Stomach (tissue), 9 donors: Measurements from ENCODE around the gene LACTB. TPM values are rescaled to one million over a fixed set of nuclear protein-coding genes. Genes with fewer than 3 reads are reported as not detected.

Experiments used
- DNase-seq, 2 donors: peaks; one replicate each; pipeline versions ENCODE4 v3.0.0 to v3.0.0-alpha.2; 2013 to 2019
- H3K27ac ChIP-seq, 5 donors: fragments of 200-600 bp in 4 of 5; sonication (generic) in 4 of 5; one replicate each; pipeline ENCODE4 v1.5.1; 2013 to 2019; ENCODE audit warnings: mild to moderate bottlenecking in 1 of 5, moderate library complexity in 1 of 5
- H3K27me3 ChIP-seq, 3 donors: fragments of 200-600 bp; sonication (generic); one replicate each; pipeline ENCODE4 v1.5.1; 2017 to 2019; ENCODE audit warnings: mixed run types in 1 of 3
- H3K36me3 ChIP-seq, 4 donors: fragments of 200-600 bp; sonication (generic); 1 replicate in 3 of 4; 2 replicates in 1 of 4; pipeline ENCODE4 v1.5.1; 2016 to 2019
- H3K4me1 ChIP-seq, 4 donors: fragments of 200-600 bp; sonication (generic); one replicate each; pipeline ENCODE4 v1.5.1; 2016 to 2019
- H3K4me3 ChIP-seq, 4 donors: fragments of 200-600 bp; sonication (generic) in 3 of 4; one replicate each; pipeline ENCODE4 v1.5.1; 2016 to 2019; ENCODE audit warnings: mild to moderate bottlenecking in 1 of 4
- H3K9me3 ChIP-seq, 4 donors: fragments of 200-600 bp; sonication (generic); one replicate each; pipeline ENCODE4 v1.5.1; 2016 to 2019
- CTCF ChIP-seq, 7 experiments: fragments of 450-650 bp in 4 of 7; fragments of 200-600 bp in 3 of 7; sonication (generic) in 3 of 7; IDR thresholded peaks; one replicate each; pipeline ENCODE4 v1.5.1; 2016 to 2019; ENCODE audit warnings: antibody characterized with exemption in 7 of 7, control low read depth in 2 of 7, mild to moderate bottlenecking in 1 of 7
- EP300 ChIP-seq: sonication (generic); formaldehyde crosslinking; IDR thresholded peaks from one replicate; pipeline ENCODE4 v1.6.1; 2017; ENCODE audit warnings: antibody characterized with exemption
- POLR2A ChIP-seq, 4 donors: fragments of 450-650 bp; IDR thresholded peaks; one replicate each; pipeline ENCODE4 v1.6.1; 2016; ENCODE audit warnings: antibody characterized with exemption in 4 of 4, control low read depth in 2 of 4, mild to moderate bottlenecking in 1 of 4, moderate library complexity in 1 of 4
- POLR2AphosphoS5 ChIP-seq, 3 donors: sonication (generic); formaldehyde crosslinking; IDR thresholded peaks; one replicate each; pipeline ENCODE4 v1.6.1; 2016; ENCODE audit warnings: antibody characterized with exemption in 3 of 3
- WGBS, 5 donors: extraction: QIAGEN DNeasy Blood & Tissue Kit in 3 of 5; methylation state at CpG; one replicate each; pipeline versions ENCODE4 v1.1.5 to v1.1.7; 2013 to 2018; 5-methylcytosine and 5-hydroxymethylcytosine counted together
- intact Hi-C: fragments of 100-400 bp; cut with DNase I; formaldehyde crosslinking; loops from one replicate; pipeline ENCODE4 v1.15.1; 2023; ENCODE audit warnings: low total_unique reads
- polyA plus RNA-seq, 3 donors: library from polyadenylated mRNA; stranded (reverse); fragments of 200-250 nt; gene quantifications; one replicate each; pipeline ENCODE4 v1.2.3, GENCODE V29; 2013
- total RNA-seq, 5 donors: library from RNA; depleted of rRNA; stranded (reverse); fragments of >200 nt; gene quantifications; one replicate each; pipeline versions ENCODE4 v1.1.0 to v1.2.3, GENCODE V29; 2014 to 2016
- donor health status: healthy with polysubstance abuse.
- donor health status: Bipolar disorder and iron deficiency.
- donor health status: healthy.

Gene LACTB
- total and polyA plus RNA-seq, 8 donors, result 1.2 to 30.8 (median 11.1) TPM

- DNase-seq, result no peak
- WGBS, 5 donors, result 95 to 99% (median 97%) methylated on average over 5 of the region's 5 CpGs
- Histone ChIP-seq H3K27me3 (no peaks in the 10 kb centered on the region), H3K4me1 (peaks cover 0 to 23% (median 3%) of the 10 kb centered on the region in 4 donors), H3K36me3 (peaks cover 0 to 19% (median 17%) of the 10 kb centered on the region in 4 donors), H3K4me3 (no peak overlapping the region), H3K9me3 (no peaks in the 10 kb centered on the region), H3K27ac (peak overlapping the region in 3 of 5 donors; percentile 13 to 58 (median 33))
- intact Hi-C loops, result no loop called here
- no peak for TF ChIP-seq POLR2AphosphoS5 (IDR thresholded peaks at IDR 0.05)
- no peak for TF ChIP-seq CTCF (IDR thresholded peaks at IDR 0.05)
- TF ChIP-seq POLR2A (IDR thresholded peaks at IDR 0.05), result no peak
- TF ChIP-seq EP300, result no peak
Observed at GRCh38 chr15:63135281-63135680, 13.6 kb downstream of the LACTB start.

DNA sequence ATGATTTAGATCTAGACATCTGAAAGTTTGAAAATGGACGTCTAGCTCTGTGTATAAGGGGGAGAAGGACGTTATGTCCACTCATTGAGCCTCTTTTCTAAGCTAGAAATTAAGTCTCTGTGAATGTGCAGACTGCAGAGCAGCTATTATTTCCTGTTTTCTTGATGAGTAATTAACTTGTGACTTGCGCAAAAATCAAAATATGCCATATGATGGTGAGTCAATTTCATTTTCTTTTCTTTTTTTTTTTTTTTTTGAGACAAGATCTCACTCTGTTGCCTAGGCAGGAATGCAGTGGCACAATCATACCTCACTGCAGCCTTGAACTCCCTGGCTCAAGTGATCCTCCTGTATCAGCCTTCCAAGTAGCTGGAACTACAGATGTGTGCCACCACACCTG lies 14.1 kb downstream of the LACTB start:
- peaks cover 0 to 23% (median 3%) of the 10 kb centered on the region in 4 donors for H3K4me1 ChIP-seq
- H3K27ac ChIP-seq, result peak overlapping the region in 3 of 5 donors; percentile 13 to 58 (median 33)
- no peak overlapping the region for H3K4me3 ChIP-seq
- peaks cover 0 to 13% (median 12%) of the 10 kb centered on the region in 4 donors for H3K36me3 ChIP-seq
- no peaks in the 10 kb centered on the region for H3K9me3 ChIP-seq
- DNase-seq, result no peak
- 72 to 88% (median 76%) methylated on average over 3 of the region's 3 CpGs for WGBS, 5 donors
- TF ChIP-seq POLR2AphosphoS5 (IDR thresholded peaks at IDR 0.05), result no peak
- no peak for TF ChIP-seq CTCF (IDR thresholded peaks at IDR 0.05)
- TF ChIP-seq POLR2A (IDR thresholded peaks at IDR 0.05), result no peak
- no peak for TF ChIP-seq EP300
- intact Hi-C loops, result no loop called here
- H3K27me3 ChIP-seq, result no peaks in the 10 kb centered on the region

DNA sequence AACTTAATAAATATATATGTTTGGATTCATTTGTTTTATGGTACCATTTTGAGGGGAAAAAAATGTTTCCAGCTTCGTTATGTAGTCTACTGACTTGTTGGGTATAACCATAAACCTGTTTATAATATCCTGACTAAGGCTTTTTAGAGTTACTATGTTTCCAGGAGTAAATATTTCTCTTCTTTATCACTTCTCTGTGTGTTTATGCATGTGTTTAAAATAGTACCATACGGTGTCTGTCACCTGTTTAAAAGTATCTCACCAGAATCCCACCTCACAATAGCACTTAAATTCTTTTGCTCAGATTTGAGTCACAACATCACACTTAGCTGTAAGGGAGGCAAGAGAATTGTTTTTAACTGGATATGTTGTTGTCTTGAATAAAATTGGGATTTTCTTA lies 15.1 kb downstream of the LACTB start:
- no peak overlapping the region for H3K27ac ChIP-seq
- no peaks in the 10 kb centered on the region for H3K9me3 ChIP-seq
- no peak overlapping the region for H3K4me3 ChIP-seq
- TF ChIP-seq POLR2A (IDR thresholded peaks at IDR 0.05) (no peak), POLR2AphosphoS5 (IDR thresholded peaks at IDR 0.05) (no peak), EP300 (no peak), CTCF (IDR thresholded peaks at IDR 0.05) (no peak)
- H3K36me3 ChIP-seq, result peaks cover 0 to 10% (median 8%) of the 10 kb centered on the region in 4 donors
- H3K4me1 ChIP-seq, result peaks cover 0 to 23% (median 3%) of the 10 kb centered on the region in 4 donors
- H3K27me3 ChIP-seq, result no peaks in the 10 kb centered on the region
- intact Hi-C loops, result no loop called here
- WGBS, 5 donors, result 48 to 74% (median 51%) methylated on average over 2 of the region's 2 CpGs
- no peak for DNase-seq

- no peak for DNase-seq
- intact Hi-C loops, result no loop called here
Observed at GRCh38 chr15:63140936-63141335, 19.3 kb downstream of the LACTB start.

More at GRCh38 chr15:63140936-63141335, 19.3 kb downstream of the LACTB start:
- no peaks in the 10 kb centered on the region for H3K9me3 ChIP-seq
- WGBS, 5 donors, result 83 to 93% (median 86%) methylated on average over 2 of the region's 2 CpGs
- H3K27me3 ChIP-seq, result no peaks in the 10 kb centered on the region
- peaks cover 0 to 4% (median 0%) of the 10 kb centered on the region in 4 donors for H3K4me1 ChIP-seq
- peaks cover 0 to 21% (median 19%) of the 10 kb centered on the region in 4 donors for H3K36me3 ChIP-seq
- no peak overlapping the region for H3K4me3 ChIP-seq
- TF ChIP-seq POLR2AphosphoS5 (IDR thresholded peaks at IDR 0.05) (no peak), CTCF (IDR thresholded peaks at IDR 0.05) (no peak), POLR2A (IDR thresholded peaks at IDR 0.05) (no peak), EP300 (no peak)
- no peak overlapping the region for H3K27ac ChIP-seq
